B cell (primary cell): ENCODE measurements around the gene ZDHHC14. TPM values are rescaled to one million over a fixed set of nuclear protein-coding genes. Genes with fewer than 3 reads are reported as not detected.
A peak's percentile ranks its signal among the peaks of the same experiment; 100 is the strongest.

Experiments
- ATAC-seq: fragments of 200-7000 bp; cut with Tn5 transposase; one replicate; pipeline ENCODE4 v1.10.0; 2021; ENCODE audit warnings: low read depth, mild to moderate bottlenecking, moderate number of reproducible peaks, moderate library complexity
- CTCF ChIA-PET: fragments of 350-600 bp; sonication (Branson Sonifier 250); formaldehyde crosslinking; loops from one replicate; lab custom pipeline; 2021; ENCODE audit warnings: antibody characterized with exemption, inconsistent platforms; lab: Charles Lee
- POLR2A ChIA-PET: fragments of 350-600 bp; sonication (Branson Sonifier 250); formaldehyde crosslinking; loops from one replicate; lab custom pipeline; 2021; ENCODE audit warnings: antibody characterized with exemption; lab: Charles Lee
- DNase-seq: peaks from one replicate; pipeline ENCODE4 v3.0.0; 2013
- H2AFZ ChIP-seq: 2 replicates; pipeline ENCODE4 v1.6.1; 2012; ENCODE audit warnings: mild to moderate bottlenecking, low read depth, low read length; ENCODE audit not compliant: insufficient read depth, poor library complexity, severe bottlenecking
- H3K27ac ChIP-seq, 2 donors: 1 replicate in 1 of 2; 2 replicates in 1 of 2; pipeline ENCODE4 v1.5.1; 2012 to 2013; ENCODE audit warnings: low read length in 2 of 2, mild to moderate bottlenecking in 2 of 2, moderate library complexity in 1 of 2
- H3K27me3 ChIP-seq, 4 experiments: fragments of 200-600 bp in 1 of 4; sonication (generic) in 1 of 4; replicated peaks in 1 of 4; 1 replicate in 2 of 4; 2 replicates in 2 of 4; pipeline versions ENCODE4 v1.6.1 to v1.7.0; 2013 to 2016; ENCODE audit warnings: low read length in 3 of 4, mild to moderate bottlenecking in 2 of 4, mixed read lengths in 1 of 4, moderate library complexity in 1 of 4; ENCODE audit not compliant: insufficient read depth in 4 of 4, control insufficient read depth in 3 of 4; ENCODE audit errors: control extremely low read depth in 1 of 4
- H3K36me3 ChIP-seq, 2 experiments: replicated peaks in 1 of 2; 1 replicate in 1 of 2; 2 replicates in 1 of 2; pipeline versions ENCODE4 v1.6.1 to v1.7.1; 2013; ENCODE audit warnings: low read length in 1 of 2; ENCODE audit not compliant: insufficient read depth in 2 of 2, control insufficient read depth in 1 of 2; ENCODE audit errors: control extremely low read depth in 1 of 2, extremely low read depth in 1 of 2
- H3K4me1 ChIP-seq, 2 donors: fragments of 200-600 bp in 1 of 2; sonication (generic) in 1 of 2; 1 replicate in 1 of 2; 2 replicates in 1 of 2; pipeline versions ENCODE4 v1.5.1 to v1.6.1; 2013 to 2017; ENCODE audit warnings: low read length in 2 of 2; ENCODE audit not compliant: control insufficient read depth in 2 of 2, insufficient read depth in 2 of 2
- H3K4me2 ChIP-seq: replicated peaks from 2 replicates; pipeline ENCODE3; 2012; ENCODE audit warnings: mild to moderate bottlenecking, low read depth, low read length; ENCODE audit not compliant: poor library complexity, severe bottlenecking
- H3K4me3 ChIP-seq, 5 experiments: fragments of 200-600 bp in 1 of 5; sonication (generic) in 1 of 5; 1 replicate in 3 of 5; 2 replicates in 2 of 5; pipeline versions ENCODE4 v1.5.1 to v1.7.0; 2011 to 2016; ENCODE audit warnings: low read length in 4 of 5, mild to moderate bottlenecking in 4 of 5, low read depth in 2 of 5, control low read depth in 1 of 5, moderate library complexity in 1 of 5; ENCODE audit not compliant: insufficient read depth in 1 of 5; ENCODE audit errors: control extremely low read depth in 1 of 5, extremely low read depth in 1 of 5
- H3K79me2 ChIP-seq: fragments of 200-600 bp; sonication (generic); one replicate; pipeline ENCODE4 v1.6.0; 2016; ENCODE audit warnings: low read length; ENCODE audit not compliant: control insufficient read depth, insufficient read depth
- H3K9ac ChIP-seq: fragments of 200-600 bp; sonication (generic); 2 replicates; pipeline ENCODE4 v1.6.1; 2017; ENCODE audit warnings: mild to moderate bottlenecking, low read length, moderate library complexity
- H3K9me3 ChIP-seq, 3 donors: one replicate each; pipeline versions ENCODE4 v1.6.1 to v1.7.1; 2013; ENCODE audit warnings: low read length in 2 of 3; ENCODE audit not compliant: control insufficient read depth in 2 of 3, insufficient read depth in 1 of 3; ENCODE audit errors: control extremely low read depth in 1 of 3
- H4K20me1 ChIP-seq: 2 replicates; pipeline ENCODE4 v1.6.0; 2012; ENCODE audit warnings: mild to moderate bottlenecking, low read length; ENCODE audit not compliant: insufficient read depth, control insufficient read depth, poor library complexity, severe bottlenecking
- H3K27ac Mint-ChIP-seq: one replicate; pipeline ENCODE4 v1.8.0; 2021; ENCODE audit warnings: mixed read lengths
- H3K27me3 Mint-ChIP-seq: one replicate; pipeline ENCODE4 v1.8.0; 2021; ENCODE audit warnings: mixed read lengths
- H3K4me1 Mint-ChIP-seq: one replicate; pipeline ENCODE4 v1.8.0; 2021; ENCODE audit warnings: mixed read lengths
- H3K4me3 Mint-ChIP-seq: one replicate; pipeline ENCODE4 v1.8.0; 2021; ENCODE audit warnings: mixed read lengths
- H3K9me3 Mint-ChIP-seq: one replicate; pipeline ENCODE4 v1.8.0; 2022; ENCODE audit warnings: mixed read lengths; ENCODE audit not compliant: insufficient read depth
- EZH2 ChIP-seq: IDR thresholded peaks from 2 replicates; pipeline ENCODE4 v1.6.1; 2012; ENCODE audit warnings: borderline replicate concordance, low read depth, mild to moderate bottlenecking, moderate library complexity, low read length; ENCODE audit not compliant: insufficient read depth, poor library complexity, severe bottlenecking
- WGBS: methylation state at CpG from one replicate; pipeline ENCODE4 v1.1.5; 2013; ENCODE audit warnings: missing lambda C conversion rate; ENCODE audit not compliant: insufficient coverage; 5-methylcytosine and 5-hydroxymethylcytosine counted together
- intact Hi-C: fragments of 100-400 bp; cut with micrococcal nuclease; formaldehyde crosslinking; loops from one replicate; pipeline ENCODE4 v1.10.0; 2022
- polyA plus RNA-seq: library from polyadenylated mRNA; depleted of rRNA; stranded (reverse); fragments of >200 nt; gene quantifications from 2 replicates; pipeline ENCODE4 v1.2.3, GENCODE V29; 2012
- total RNA-seq, 2 donors: library from RNA; stranded (reverse); fragments of 120-200 nt in 1 of 2; gene quantifications; 1 replicate in 1 of 2; 2 replicates in 1 of 2; pipeline versions ENCODE4 v1.2.3 to v1.2.4, GENCODE V29; 2013 to 2022
- TF ChIP-seq, protein P1 (sequence below): fragments of 200-600 bp; IDR thresholded peaks from one replicate; pipeline ENCODE4 v1.8.0; 2022; ENCODE audit warnings: antibody characterized with exemption, mild to moderate bottlenecking

The ZDHHC14 gene
- total and polyA plus RNA-seq, 2 donors (not counting 1 experiment from before 2014, with no cell fraction given), result 8.8 to 50.4 TPM

- 98% methylated on average over 21 of the region's 25 CpGs for WGBS
- Histone ChIP-seq H3K27me3 (no peaks in the 10 kb centered on the region), H3K79me2 (peaks cover 5% of the 10 kb centered on the region), H3K4me3 (no peak overlapping the region), H3K9ac (no peak overlapping the region), H3K4me1 (peaks cover 33 to 52% of the 10 kb centered on the region in 2 donors), H3K4me2 (no peak overlapping the region), H3K27ac (no peak overlapping the region), H3K36me3 (peaks cover 0 to 3% of the 10 kb centered on the region in 2 experiments), H4K20me1 (no peaks in the 10 kb centered on the region), H3K9me3 (peaks cover 0 to 7% (median 0%) of the 10 kb centered on the region in 3 donors), H2AFZ (no peak overlapping the region)
- H3K4me3 Mint-ChIP-seq, result no peak overlapping the region
- peaks cover 57% of the 10 kb centered on the region for H3K4me1 Mint-ChIP-seq
- TF ChIP-seq, protein P1, sequence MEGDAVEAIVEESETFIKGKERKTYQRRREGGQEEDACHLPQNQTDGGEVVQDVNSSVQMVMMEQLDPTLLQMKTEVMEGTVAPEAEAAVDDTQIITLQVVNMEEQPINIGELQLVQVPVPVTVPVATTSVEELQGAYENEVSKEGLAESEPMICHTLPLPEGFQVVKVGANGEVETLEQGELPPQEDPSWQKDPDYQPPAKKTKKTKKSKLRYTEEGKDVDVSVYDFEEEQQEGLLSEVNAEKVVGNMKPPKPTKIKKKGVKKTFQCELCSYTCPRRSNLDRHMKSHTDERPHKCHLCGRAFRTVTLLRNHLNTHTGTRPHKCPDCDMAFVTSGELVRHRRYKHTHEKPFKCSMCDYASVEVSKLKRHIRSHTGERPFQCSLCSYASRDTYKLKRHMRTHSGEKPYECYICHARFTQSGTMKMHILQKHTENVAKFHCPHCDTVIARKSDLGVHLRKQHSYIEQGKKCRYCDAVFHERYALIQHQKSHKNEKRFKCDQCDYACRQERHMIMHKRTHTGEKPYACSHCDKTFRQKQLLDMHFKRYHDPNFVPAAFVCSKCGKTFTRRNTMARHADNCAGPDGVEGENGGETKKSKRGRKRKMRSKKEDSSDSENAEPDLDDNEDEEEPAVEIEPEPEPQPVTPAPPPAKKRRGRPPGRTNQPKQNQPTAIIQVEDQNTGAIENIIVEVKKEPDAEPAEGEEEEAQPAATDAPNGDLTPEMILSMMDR, result no peak
- TF ChIP-seq EZH2, result no peak
- H3K27me3 Mint-ChIP-seq, result no peaks in the 10 kb centered on the region
- intact Hi-C loops, result no loop called here
- DNase-seq, result no peak
- no peaks in the 10 kb centered on the region for H3K9me3 Mint-ChIP-seq
- CTCF ChIA-PET, result no interaction called here
- ATAC-seq, result no peak
- POLR2A ChIA-PET, result no interaction called here
- H3K27ac Mint-ChIP-seq, result peak overlapping the region; percentile 16
Observed at GRCh38 chr6:157531169-157531985, 150.4 kb downstream of the ZDHHC14 start.

GRCh38 chr6:157531986-157532365 is 151.0 kb downstream of the ZDHHC14 start:
- Histone ChIP-seq H3K27ac (no peak overlapping the region), H3K79me2 (no peaks in the 10 kb centered on the region), H3K36me3 (peaks cover 0 to 3% of the 10 kb centered on the region in 2 experiments), H2AFZ (no peak overlapping the region), H3K27me3 (no peaks in the 10 kb centered on the region), H3K4me2 (no peak overlapping the region), H4K20me1 (no peaks in the 10 kb centered on the region), H3K9me3 (peaks cover 0 to 2% (median 0%) of the 10 kb centered on the region in 3 donors), H3K4me1 (peaks cover 35 to 51% of the 10 kb centered on the region in 2 donors), H3K4me3 (no peak overlapping the region), H3K9ac (no peak overlapping the region)
- CTCF ChIA-PET, result interaction anchor here (1.3 kb wide), 1 partner anchor 70 kb away, joined by 3 read pairs; no protein-coding TSS in a partner anchor
- POLR2A ChIA-PET, result no interaction called here
- intact Hi-C loops, result no loop called here
- WGBS, result 100% methylated on average over 2 of the region's 3 CpGs
- H3K9me3 Mint-ChIP-seq, result no peaks in the 10 kb centered on the region
- no peak for TF ChIP-seq EZH2
- TF ChIP-seq, protein P1, result no peak
- ATAC-seq (no peak), DNase-seq (no peak)
- H3K4me1 Mint-ChIP-seq, result peaks cover 54% of the 10 kb centered on the region
- no peak overlapping the region for H3K27ac Mint-ChIP-seq
- H3K4me3 Mint-ChIP-seq, result no peak overlapping the region
- no peaks in the 10 kb centered on the region for H3K27me3 Mint-ChIP-seq
